ENCODE measurements around the gene TMEM255A. TPM values are rescaled to one million over a fixed set of nuclear protein-coding genes. Genes with fewer than 3 reads are reported as not detected.

TMEM255A gene
- total RNA-seq, 1 donor from 2014 or later, result not detected

DNA sequence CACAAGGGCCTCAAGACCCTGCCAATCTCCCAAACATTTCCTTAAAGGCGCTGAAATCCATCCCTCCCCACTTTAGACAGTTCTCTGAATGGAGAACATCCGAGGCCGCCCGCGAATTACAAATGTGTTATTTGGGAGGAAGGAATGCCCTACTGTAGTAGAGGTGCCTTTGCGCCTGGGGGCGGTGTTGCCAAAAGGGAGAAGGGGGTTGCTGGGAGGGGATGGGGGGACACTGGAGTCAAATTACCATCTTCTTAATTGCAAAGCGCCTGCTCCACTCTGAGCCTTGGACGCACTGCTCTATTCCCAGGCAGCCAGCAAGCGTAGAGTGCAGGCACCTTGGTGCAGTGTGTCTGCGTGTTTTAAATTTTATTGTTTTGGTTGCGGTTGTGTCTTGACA is 2.7 kb downstream of the TMEM255A start:
- DNase-seq (ENCODE audit: low read depth in 2 of 2), result no peak

DNA sequence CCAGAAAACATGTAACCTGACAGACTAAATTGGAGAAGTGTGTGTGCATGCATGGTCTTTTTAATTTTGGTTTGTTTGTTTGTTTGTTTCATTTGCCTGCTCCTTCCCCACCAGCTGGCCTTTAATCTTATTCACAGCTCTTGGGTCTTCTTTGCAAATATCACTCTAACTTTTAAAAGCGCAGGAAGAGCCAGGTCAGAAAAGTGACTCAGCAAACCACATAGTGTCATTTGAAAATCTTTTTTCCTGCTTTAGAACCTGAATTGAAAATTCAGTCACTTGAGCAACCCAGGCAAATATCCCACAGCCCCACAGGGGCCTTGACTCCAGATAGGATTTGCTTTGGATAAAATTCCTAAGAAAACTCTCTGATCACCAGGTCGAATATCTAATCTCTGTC is 4.6 kb downstream of the TMEM255A start:
- DNase-seq (ENCODE audit: low read depth in 2 of 2), result no peak

DNA sequence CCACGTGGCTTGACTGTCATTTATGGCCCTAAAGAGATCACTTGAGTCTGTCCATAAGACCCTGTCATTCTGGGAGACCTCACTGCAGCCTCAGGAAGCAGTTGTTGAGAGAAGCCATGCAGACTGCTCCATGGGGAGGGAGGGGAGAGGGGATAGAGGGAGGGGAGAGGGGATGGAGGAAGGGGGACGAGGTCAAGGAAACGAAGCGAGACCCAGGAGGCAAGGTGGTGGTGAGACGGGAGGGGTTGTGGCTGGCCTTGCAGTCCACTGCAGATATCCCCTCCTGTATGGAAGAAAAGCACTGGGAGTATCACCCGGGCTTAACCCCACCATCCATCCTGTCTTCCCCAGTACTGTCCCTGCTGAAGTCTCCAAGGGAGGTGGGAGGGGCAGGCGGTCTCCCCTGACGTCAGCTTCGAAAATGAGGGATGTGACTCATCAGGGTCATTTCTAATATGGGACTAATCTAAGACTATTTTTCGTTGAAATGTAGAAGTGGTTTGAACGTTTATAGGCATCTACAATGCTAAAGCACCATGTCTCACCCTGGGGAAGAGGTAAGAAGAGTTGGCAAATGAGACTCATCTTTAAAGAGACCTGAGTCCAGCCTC is 5.6 kb downstream of the TMEM255A start:
- no peak for DNase-seq (ENCODE audit: low read depth in 2 of 2)

DNA sequence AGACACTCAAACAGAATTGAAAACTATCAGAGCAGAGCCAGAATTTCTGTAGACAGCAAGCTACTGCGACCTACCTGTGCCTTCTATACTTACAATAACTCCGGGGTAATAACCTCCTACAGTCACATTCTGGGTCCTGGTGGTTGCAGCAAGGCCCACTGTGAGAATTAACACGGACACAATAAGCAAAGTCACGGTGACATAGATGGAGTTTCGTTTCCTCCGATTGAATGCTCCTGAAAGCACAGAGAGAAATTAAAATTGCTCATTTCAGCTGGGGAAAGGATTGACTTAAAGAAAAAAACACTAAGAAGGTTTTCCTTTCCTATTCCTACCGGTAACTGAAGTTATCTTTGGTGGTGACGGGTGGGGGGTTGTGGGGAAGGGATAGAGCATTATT is 7.0 kb downstream of the TMEM255A start:
- no peak for DNase-seq (ENCODE audit: low read depth in 2 of 2)

DNA sequence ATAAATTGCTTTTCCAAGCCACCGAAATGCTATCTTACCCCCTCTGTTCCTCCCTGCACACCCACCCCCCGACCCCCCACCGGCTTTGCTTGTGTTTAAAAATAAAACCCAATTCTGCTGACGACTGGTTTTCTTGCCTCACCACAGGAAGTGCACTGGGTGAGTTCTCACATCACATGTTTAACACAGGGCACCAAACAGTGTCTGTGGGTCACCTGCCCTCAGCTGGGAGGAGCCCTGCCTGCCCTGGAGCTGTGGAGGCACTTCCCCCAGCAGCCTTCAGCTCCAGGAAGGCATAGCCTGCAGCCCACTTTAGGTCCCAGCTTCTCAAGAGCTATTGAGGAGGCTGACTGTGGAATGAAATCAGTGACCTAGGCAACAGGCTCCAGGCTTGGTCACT is 8.8 kb downstream of the TMEM255A start:
- DNase-seq (ENCODE audit: low read depth in 2 of 2), result no peak

DNA sequence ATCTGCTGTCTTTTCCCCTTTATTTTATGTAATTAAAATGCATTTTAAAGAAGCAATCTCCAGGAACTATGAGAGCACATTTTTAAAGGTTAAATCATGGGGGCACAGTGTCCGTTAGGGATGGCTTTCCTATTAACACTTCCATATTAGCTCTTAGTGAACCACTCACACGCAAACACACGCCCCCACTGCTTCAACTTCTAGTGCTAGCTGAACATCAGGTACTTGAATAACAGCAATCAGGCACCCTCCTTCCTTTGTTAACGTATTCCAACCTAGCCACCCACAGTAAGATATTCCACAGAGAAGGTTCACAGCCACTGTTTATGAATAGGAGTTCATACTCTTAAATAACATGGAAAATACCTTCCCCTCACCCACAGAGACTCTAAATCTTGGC is 9.3 kb downstream of the TMEM255A start:
- DNase-seq (ENCODE audit: low read depth in 2 of 2), result no peak

DNA sequence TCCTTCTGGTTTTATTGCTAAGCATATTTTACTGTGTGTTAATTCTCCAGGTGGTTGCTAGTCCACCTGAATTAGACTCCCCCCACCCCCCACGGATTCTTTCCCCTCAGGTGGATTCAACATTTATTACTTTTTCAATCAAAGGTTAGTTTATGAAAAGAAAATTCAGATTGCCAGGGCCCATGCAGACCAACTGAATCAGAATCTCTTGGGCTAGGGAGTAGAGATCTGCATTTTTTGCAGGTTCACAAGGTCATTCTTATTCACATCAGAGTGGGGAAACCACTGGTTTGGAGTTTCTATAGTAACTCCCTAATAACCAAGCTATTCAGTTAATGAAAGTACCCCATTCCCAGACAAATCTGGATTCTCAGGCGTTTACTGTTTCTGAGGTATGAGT is 9.8 kb downstream of the TMEM255A start:
- no peak for DNase-seq (ENCODE audit: low read depth in 2 of 2)

DNA sequence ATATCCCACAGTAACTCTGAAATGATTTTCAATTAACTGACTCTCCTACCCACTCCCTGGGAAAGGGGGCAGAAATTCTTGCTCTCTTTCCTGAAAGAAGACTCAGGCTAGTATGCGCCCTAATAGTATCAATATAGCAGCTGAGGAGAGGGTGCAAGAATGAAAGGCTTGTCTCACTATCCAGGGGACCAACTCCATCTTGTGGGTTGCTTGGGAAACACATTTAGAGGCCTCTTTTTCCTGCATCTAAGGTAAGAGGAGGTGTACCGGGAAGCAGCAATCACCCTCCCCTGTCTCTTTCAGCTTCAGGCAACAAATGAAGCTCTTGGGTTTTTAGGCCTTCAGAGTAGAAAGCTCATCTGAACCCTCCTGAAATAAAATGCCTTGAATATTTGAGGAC is 11.3 kb downstream of the TMEM255A start:
- DNase-seq (ENCODE audit: low read depth in 2 of 2), result no peak

DNA sequence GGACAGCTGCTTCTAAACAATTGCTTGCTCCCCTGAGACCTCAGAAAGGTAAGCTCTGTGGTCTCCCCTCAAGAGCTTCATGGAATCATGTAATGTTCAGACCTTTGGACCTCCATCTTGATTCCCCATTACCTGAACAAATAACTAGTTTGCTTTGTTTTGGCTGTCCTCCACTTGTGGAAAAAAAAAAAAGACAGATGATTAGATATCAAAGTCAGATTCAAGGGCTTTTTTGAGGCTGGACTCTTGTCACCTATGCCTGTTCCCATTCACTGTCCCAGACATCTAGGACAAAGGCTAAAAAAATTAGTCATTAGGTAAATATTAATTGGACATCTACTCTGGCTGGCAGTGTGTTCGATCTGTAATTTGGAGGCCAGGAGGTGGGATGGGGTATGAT is 13.3 kb downstream of the TMEM255A start:
- DNase-seq (ENCODE audit: low read depth in 2 of 2), result no peak

DNA sequence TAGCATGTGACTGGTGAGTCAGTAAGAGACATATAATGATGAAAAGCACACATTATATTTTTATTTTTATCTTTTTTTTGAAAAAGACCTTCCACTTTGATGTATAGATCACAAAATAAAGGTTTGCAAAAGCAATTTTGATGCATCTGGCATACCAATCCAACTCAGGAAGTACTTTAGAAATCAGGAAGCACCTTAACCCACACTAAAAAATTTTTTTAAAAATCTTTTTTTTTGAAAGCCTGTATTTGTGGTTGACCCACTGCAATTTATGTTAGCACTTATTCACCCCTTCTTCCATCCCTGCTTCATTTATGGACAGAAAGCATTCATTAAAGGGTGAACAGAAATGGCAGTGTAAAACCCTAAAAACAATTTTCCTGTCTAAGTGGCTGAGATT is 16.6 kb downstream of the TMEM255A start:
- DNase-seq (ENCODE audit: low read depth in 2 of 2), result no peak

DNA sequence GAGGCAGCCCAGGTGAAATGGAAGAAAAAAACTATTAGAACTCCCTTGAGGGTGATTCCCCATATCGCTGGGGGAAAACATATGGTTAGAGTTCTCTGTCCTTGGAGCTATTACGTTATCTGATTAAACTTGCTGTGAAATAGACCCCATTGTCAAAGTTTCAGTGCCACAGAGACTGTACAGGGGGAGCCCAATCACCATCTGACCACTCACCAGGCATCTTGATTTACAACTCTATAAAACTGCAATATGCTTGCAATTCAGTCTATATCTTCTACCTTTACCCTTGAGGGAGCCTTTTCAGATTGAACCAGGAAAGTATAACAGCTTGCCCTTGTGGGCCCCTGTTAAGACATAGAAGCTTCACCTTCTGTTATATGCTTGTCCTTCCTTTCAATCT is 18.2 kb downstream of the TMEM255A start:
- DNase-seq (ENCODE audit: low read depth in 2 of 2), result no peak

DNA sequence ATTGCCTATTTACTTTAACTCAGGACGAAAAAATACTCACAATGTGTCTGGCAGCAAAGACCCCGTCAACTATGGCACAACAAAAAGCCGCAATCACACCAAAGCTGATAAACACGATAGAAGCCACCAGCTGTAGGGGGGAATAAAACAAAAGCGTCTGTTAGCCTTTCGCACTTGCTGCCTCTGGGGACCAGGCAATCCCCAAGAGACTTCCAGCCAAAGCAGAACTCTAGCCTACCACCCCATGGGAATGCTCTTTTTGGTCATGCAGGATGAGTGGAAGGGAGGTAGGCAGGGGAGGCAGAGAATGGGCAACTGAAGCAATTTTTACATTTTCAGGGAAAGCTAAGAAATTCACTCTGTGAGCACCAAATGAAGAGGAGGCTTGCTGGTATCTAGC is 20.1 kb downstream of the TMEM255A start:
- DNase-seq (ENCODE audit: low read depth in 2 of 2), result no peak

DNA sequence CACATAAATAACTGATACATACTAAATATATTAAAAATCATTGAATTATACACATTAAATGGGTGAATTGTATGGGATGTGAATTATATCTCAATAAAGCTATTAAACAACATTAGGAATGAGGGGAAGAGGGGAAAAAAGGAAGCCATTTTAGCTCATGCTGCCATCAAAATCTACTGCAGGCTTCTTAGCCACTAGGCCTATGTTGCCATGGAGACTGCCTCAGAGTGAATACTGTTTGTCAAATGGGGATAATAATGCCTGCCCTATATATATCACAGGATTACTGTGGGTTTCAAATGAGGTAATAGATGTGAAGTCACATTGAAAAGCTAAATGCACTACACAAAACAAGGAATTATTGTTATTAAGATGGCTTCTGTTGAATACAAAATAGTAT is 21.2 kb downstream of the TMEM255A start:
- DNase-seq (ENCODE audit: low read depth in 2 of 2), result no peak

DNA sequence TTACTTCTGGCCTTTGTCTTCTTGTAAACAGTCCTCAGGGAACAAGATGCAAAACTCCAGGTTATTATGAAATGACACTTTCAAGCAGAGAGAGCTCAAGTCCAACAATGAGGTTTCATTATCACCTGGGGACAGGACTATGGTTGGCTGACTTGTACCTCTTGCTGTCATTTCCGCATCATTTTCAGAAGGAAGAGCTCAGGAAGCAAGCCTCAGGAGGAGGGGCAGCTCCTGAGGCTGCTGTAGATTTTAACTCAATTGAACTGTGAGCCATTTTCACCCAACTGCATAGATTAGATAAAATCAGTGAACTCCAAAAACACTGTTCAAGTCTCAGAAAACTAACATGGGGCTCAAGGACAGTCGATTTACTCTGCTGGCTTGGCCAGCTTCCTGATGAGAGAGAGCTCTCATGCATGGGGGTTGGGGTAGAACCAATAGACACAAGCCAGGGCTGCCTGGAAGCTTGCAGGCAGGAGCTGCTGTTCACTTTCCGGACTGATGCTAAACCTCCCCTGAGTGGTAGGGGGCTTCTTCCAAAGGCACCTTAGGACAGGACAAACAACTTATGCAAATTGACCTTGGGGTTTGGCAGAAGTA is 23.6 kb downstream of the TMEM255A start:
- DNase-seq (ENCODE audit: low read depth in 2 of 2), result no peak

DNA sequence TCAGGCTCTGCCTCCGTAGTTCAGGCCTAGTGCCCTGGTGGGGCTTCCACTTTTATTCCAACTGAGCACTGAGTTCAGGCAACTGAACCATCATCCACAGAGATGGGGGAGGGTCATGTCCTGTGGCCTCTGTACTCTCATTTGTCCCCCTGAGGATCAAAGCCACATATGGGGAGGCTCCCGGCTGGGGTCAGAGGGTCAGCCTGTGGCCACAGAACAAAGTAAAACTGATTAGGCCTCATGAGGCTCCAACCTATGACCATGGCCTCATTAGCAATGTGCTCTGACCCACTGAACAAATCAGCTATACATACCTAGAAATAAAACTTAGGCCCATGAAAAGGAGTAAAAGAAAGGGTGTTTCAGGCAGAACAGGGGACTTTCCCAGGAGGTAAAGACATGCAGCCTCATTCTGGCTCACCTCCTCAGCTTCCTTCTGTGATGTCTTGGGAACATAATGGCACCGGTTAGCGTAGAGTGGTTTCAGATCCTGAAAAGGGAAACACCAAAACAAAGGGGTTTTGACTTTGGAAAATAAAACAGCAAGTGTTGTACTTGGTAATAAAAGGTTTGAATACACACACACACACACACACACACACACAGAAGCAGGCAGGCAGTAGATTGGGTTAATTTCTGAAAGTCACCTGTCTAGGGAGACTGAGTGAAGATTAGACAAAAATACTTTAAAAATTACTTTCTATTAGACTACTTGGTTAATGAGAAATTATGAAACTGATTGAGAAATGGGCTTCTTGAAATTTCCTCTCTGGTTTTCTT is 24.3 kb downstream of the TMEM255A start:
- no peak for DNase-seq (ENCODE audit: low read depth in 2 of 2)

DNA sequence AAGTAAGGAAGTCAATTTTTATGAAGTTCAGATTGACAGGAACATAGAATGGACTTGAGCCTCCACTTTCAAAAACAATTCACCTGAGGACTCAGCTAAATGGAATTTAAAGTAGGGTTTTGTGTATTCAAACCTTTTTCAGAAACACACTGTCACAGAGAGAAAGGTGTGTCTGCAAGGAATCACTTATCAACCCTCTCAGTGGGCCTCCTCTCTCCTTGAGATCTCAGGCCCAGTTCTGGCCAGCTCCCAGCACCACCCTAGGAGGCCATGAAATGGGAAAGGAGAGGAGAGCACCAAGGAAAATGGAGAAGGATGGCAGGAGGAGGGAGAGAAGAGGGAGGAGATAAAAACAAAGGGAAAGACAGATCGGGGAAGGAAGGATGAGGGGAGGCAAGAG is 28.6 kb downstream of the TMEM255A start:
- DNase-seq (ENCODE audit: low read depth in 2 of 2), result no peak

DNA sequence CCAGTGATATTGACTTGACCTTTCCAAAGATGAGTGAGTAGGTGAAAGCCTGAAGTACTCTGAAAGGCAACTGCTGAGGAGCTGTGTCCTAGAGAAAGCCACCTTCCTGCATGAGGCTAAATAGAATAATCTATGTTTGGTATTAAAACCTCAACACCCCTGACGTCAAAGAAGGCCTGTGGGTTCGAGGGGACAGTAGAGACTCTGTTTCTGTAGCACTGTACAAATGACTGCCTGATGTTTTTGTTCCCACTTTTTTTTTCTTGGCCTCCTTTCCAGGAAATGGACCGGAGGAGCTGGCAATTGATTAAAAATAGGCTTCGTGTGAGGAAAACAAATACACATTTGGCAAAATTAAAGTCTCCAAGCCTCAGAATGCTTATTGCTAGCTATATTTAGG is 29.5 kb downstream of the TMEM255A start:
- no peak for DNase-seq (ENCODE audit: low read depth in 2 of 2)

DNA sequence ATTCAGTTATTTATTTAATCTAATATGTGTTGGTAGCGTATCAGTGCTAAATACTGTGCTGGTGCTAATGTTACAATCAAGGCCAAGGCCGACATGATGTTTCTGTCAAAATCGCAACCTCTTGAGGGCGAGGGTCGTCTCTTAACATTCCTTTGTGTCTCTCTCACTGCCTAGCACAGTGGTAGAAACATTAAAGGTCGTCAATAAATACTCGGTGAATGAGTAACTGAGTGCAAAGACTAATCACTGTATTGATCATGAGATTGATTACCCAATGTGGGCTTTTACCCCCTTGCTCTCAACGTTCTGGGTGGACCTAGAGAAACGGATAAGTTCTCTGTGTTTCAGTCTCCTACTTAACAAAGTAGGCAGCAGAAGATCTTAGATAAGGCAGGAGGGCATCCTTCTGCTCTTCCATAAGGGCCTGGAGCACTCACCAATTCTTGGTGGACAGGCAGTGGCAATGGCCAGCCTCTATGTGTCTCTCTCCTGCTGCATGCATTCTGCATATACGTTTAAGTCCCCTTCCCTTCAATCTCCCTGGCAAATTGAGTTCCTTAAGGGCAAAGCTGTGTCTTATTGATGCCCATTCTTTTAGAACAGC is 30.1 kb downstream of the TMEM255A start:
- DNase-seq (ENCODE audit: low read depth in 2 of 2), result no peak

DNA sequence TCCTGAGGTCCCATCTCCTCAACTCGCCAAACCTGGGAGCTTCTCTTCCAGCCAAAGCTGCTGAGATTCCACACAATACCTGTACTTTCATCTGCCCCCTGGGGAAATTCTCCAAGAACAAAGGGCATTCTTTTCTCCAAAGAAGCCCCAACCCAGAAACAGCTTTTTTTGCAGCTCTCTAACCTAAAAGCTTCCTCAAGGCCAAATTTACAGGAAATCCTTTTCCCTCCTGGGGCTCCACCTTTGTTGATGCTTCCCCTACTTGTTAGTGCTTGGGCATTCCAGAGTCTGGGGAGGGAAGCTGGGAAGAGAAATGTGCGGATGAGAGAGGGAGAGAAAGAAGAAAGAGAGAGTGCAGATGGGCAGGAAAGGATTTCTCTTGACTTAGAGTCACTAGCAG is 36.3 kb downstream of the TMEM255A start:
- no peak for DNase-seq (ENCODE audit: low read depth in 2 of 2)

DNA sequence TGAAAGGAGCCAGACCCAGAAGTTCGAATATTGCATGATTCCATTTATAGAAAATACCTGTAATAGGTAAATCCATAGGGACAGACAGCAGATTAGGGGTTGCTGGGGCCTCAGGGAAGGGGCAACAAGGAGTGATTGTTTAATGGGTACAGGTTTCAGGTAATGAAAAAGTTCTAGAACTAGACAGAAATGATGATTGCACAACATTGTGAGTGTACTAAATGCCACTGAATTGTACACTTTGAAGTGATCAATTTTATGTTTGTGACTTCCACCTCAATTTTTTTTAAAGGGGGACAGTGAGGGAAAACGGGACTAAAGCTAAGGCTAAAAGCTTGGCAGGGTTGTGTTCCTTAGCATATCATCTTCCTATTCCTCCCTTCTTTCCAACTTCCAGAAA is 37.1 kb downstream of the TMEM255A start:
- DNase-seq (ENCODE audit: low read depth in 2 of 2), result no peak

DNA sequence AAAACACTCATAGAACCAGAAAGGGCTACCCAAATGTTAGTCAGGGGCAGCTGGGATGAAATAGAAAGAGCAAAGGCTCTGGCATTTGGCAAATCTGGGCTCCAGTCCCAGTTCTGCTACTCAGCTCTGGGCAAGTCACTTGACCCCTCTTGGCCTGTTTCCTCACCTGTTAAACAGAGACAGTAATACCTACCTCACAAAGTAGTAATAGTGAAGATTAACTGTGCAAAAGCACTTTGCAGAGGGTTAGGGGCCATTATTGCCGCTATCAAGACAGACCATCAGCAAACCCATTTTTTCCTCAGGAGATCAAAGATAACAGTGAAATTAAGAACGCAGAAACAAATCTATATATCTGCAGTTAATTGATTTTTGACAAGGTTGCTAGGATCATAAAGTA is 40.0 kb downstream of the TMEM255A start:
- DNase-seq (ENCODE audit: low read depth in 2 of 2), result no peak

DNA sequence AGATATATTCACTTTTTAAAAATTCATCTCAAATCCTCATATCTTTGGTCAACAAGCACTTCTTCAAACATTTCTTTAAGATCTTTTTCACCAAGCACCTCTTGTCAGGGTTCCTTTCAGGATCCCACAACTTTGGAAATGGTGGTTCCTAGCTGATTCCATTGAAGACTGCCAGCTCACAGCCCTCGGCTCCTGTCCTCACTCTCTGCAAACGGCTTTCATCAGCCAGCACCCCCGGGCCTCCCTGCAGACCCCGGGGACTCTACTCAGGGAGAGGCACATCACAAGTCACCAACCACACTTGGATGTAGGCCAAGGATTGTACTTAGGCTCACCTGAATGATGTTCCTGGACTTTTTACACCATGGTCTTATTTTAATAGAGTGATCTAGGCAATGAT is 40.7 kb downstream of the TMEM255A start:
- DNase-seq (ENCODE audit: low read depth in 2 of 2), result no peak
